Measurements from ENCODE around the gene DHX57.

GRCh38 chr2:38775921-38776225, 99.9 kb downstream of the DHX57 start:
- no peak for TF ChIP-seq REST (IDR thresholded peaks at IDR 0.05; ENCODE audit: low read depth)
- TF ChIP-seq ZBTB7A (IDR thresholded peaks at IDR 0.05; ENCODE audit: low read depth): no peak
- no peak for TF ChIP-seq CREB1 (IDR thresholded peaks at IDR 0.05; ENCODE audit: low read depth)
- no peak for TF ChIP-seq TEAD4 (IDR thresholded peaks at IDR 0.05)
- no peak for TF ChIP-seq MAX (IDR thresholded peaks at IDR 0.05)
- TF ChIP-seq YY1 (IDR thresholded peaks at IDR 0.05; ENCODE audit: low read depth): no peak
